Gastrocnemius medialis (tissue), 4 donors: ENCODE results near the gene TFAP2B. TPM values are rescaled to one million over a fixed set of nuclear protein-coding genes. Genes with fewer than 3 reads are reported as not detected.

Source experiments
- ATAC-seq, 2 donors: fragments of 150-250 bp; one replicate each; pipeline ENCODE4 v1.9.1; 2016
- DNase-seq, 2 donors: peaks; one replicate each; pipeline ENCODE4 v3.0.0-alpha.2; 2019
- H3K27ac ChIP-seq, 4 donors: fragments of 200-600 bp; sonication (generic); 1 replicate in 1 of 4; 2 replicates in 3 of 4; pipeline ENCODE4 v1.5.1; 2016 to 2018; ENCODE audit warnings: mild to moderate bottlenecking in 2 of 4, moderate library complexity in 1 of 4
- H3K27me3 ChIP-seq, 3 donors: fragments of 200-600 bp; sonication (generic) in 2 of 3; 1 replicate in 1 of 3; 2 replicates in 2 of 3; pipeline versions ENCODE4 v1.5.1 to v1.6.0; 2016 to 2019; ENCODE audit warnings: mild to moderate bottlenecking in 1 of 3, moderate library complexity in 1 of 3
- H3K36me3 ChIP-seq, 2 donors: fragments of 200-600 bp; sonication (generic) in 1 of 2; one replicate each; pipeline ENCODE4 v1.5.1; 2017 to 2018
- H3K4me1 ChIP-seq, 2 donors: fragments of 200-600 bp; sonication (generic) in 1 of 2; one replicate each; pipeline ENCODE4 v1.5.1; 2016 to 2017; ENCODE audit warnings: mild to moderate bottlenecking in 2 of 2
- H3K4me3 ChIP-seq, 4 donors: fragments of 200-600 bp; sonication (generic) in 3 of 4; 1 replicate in 1 of 4; 2 replicates in 3 of 4; pipeline ENCODE4 v1.5.1; 2016 to 2019; ENCODE audit warnings: mild to moderate bottlenecking in 2 of 4
- H3K9me3 ChIP-seq, 3 donors: fragments of 200-600 bp; sonication (generic) in 2 of 3; 1 replicate in 1 of 3; 2 replicates in 2 of 3; pipeline ENCODE4 v1.5.1; 2016 to 2019
- POLR2A ChIP-seq, 2 donors: fragments of 450-650 bp; IDR thresholded peaks; one replicate each; pipeline ENCODE4 v1.6.1; 2017; ENCODE audit warnings: antibody characterized with exemption in 2 of 2, mild to moderate bottlenecking in 2 of 2, moderate library complexity in 2 of 2
- in situ Hi-C, 4 donors: fragments of 200-750 bp; cut with MboI; loops; one replicate each; pipeline versions ENCODE4 v1.15.0 to v1.8.0; 2017; ENCODE audit warnings: low sequenced_read_pairs in 4 of 4
- intact Hi-C: fragments of 100-400 bp; cut with DNase I; formaldehyde crosslinking; loops from one replicate; pipeline ENCODE4 v1.15.1; 2023; ENCODE audit warnings: low total_unique reads
- total RNA-seq, 4 donors: library from RNA; depleted of rRNA; stranded (reverse); fragments of >200 nt; gene quantifications; one replicate each; pipeline versions ENCODE4 v1.1.0 to v1.2.3, GENCODE V29; 2016
- TF ChIP-seq, protein P1 (sequence below), 5 experiments: fragments of 450-650 bp in 3 of 5; fragments of 200-600 bp in 2 of 5; sonication (generic) in 2 of 5; IDR thresholded peaks in 4 of 5; conservative IDR thresholded peaks in 1 of 5; 1 replicate in 4 of 5; 2 replicates in 1 of 5; pipeline ENCODE4 v1.5.1; 2016 to 2019; ENCODE audit warnings: antibody characterized with exemption in 5 of 5, mild to moderate bottlenecking in 3 of 5, moderate library complexity in 3 of 5

TFAP2B gene
- total RNA-seq, 4 donors from 2014 or later, result not detected

DNA sequence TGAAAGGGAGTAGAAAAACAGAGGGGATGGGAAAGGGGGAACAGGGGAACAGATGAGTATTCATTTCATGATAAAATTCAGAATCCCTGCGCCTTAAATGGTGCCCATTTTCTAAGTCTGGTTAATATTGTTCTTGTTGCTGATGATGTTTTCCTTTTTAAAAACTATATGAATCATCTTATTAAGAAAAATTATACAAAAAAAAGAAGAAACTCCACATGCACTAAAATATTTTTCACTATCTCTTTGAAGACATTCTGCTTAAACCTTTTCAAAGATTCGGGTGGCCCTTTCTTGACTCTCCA is 1.1 kb upstream of the TFAP2B start:
- H3K4me3 ChIP-seq, result no peak overlapping the region
- H3K9me3 ChIP-seq, result no peaks in the 10 kb centered on the region
- ATAC-seq, result no peak
- intact Hi-C loops (loop anchor here (5.0 kb wide), 3 partner anchors 535 to 1205 kb away; no protein-coding TSS in a partner anchor), in situ Hi-C loops (loop anchor here (10.0 to 25.0 kb wide), 4 partner anchors 720 to 1207 kb away; no protein-coding TSS in a partner anchor)
- H3K36me3 ChIP-seq, result no peaks in the 10 kb centered on the region
- DNase-seq, result no peak
- TF ChIP-seq, protein P1, sequence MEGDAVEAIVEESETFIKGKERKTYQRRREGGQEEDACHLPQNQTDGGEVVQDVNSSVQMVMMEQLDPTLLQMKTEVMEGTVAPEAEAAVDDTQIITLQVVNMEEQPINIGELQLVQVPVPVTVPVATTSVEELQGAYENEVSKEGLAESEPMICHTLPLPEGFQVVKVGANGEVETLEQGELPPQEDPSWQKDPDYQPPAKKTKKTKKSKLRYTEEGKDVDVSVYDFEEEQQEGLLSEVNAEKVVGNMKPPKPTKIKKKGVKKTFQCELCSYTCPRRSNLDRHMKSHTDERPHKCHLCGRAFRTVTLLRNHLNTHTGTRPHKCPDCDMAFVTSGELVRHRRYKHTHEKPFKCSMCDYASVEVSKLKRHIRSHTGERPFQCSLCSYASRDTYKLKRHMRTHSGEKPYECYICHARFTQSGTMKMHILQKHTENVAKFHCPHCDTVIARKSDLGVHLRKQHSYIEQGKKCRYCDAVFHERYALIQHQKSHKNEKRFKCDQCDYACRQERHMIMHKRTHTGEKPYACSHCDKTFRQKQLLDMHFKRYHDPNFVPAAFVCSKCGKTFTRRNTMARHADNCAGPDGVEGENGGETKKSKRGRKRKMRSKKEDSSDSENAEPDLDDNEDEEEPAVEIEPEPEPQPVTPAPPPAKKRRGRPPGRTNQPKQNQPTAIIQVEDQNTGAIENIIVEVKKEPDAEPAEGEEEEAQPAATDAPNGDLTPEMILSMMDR (IDR thresholded peaks at IDR 0.05 in 4 of 5, conservative IDR thresholded peaks at IDR 0.05 in 1 of 5), result no peak
- TF ChIP-seq POLR2A (IDR thresholded peaks at IDR 0.05), result no peak
- H3K27ac ChIP-seq, result no peak overlapping the region
- H3K4me1 ChIP-seq, result peaks cover 0 to 4% of the 10 kb centered on the region in 2 donors
- peaks cover 59 to 87% (median 76%) of the 10 kb centered on the region in 3 donors for H3K27me3 ChIP-seq

DNA sequence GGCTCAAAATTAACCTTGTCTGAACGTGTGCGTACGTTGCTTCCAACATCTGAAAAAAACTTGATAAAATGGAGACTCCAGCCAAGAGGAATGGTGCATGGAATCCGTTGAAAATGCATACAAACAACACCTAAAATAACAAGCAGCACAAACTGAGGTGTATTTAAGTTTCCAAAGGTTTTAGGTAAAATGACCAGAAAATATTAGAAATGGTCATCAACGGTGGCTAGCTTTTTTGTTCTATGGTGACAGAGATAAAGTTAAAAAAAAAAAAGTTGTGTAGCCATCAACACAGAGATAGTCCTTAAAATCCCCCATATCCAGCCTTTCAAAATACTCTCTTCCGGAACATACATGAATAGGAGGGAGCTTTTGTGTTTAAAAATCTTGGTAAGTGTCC is 651 bp upstream of the TFAP2B start:
- H3K4me3 ChIP-seq, result no peak overlapping the region
- DNase-seq (no peak), ATAC-seq (no peak)
- in situ Hi-C loops, result loop anchor here (10.0 to 25.0 kb wide), 4 partner anchors 719 to 1207 kb away; no protein-coding TSS in a partner anchor
- no peak for TF ChIP-seq POLR2A (IDR thresholded peaks at IDR 0.05)
- TF ChIP-seq, protein P1 (IDR thresholded peaks at IDR 0.05 in 4 of 5, conservative IDR thresholded peaks at IDR 0.05 in 1 of 5), result no peak
- intact Hi-C loops, result loop anchor here (5.0 kb wide), 3 partner anchors 534 to 1204 kb away; no protein-coding TSS in a partner anchor
- peaks cover 63 to 86% (median 80%) of the 10 kb centered on the region in 3 donors for H3K27me3 ChIP-seq
- no peaks in the 10 kb centered on the region for H3K36me3 ChIP-seq
- H3K27ac ChIP-seq, result no peak overlapping the region
- no peaks in the 10 kb centered on the region for H3K9me3 ChIP-seq
- peaks cover 0 to 4% of the 10 kb centered on the region in 2 donors for H3K4me1 ChIP-seq

DNA sequence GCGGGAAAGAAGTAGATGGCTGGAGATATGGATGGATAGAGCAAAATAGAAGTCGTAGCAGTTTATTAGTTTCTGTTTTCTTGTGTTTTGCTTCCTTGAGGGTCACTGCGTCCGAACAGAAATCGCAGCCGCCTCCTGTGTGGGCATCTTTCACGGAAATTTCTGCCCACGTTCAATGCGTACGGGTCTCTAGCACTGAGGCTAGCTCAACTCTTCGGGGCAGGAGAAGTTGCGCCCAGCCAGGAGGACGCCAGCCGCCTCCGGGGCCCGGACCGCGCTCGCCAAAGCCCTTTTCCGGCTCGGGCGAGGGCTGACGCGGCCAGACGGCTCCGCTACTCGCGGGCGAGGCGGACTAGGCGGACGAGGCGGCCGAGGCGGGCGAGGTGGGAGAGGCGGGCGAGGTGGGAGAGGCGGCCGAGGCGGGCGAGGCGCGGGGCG is 814 bp downstream of the TFAP2B start:
- Histone ChIP-seq H3K27me3 (peaks cover 75 to 95% (median 91%) of the 10 kb centered on the region in 3 donors), H3K4me1 (peaks cover 0 to 4% of the 10 kb centered on the region in 2 donors), H3K27ac (no peak overlapping the region), H3K4me3 (peak overlapping the region in 3 of 4 donors; percentile 4 to 25 (median 9)), H3K36me3 (no peaks in the 10 kb centered on the region), H3K9me3 (no peaks in the 10 kb centered on the region)
- in situ Hi-C loops (loop anchor here (10.0 to 25.0 kb wide), 4 partner anchors 718 to 1205 kb away; no protein-coding TSS in a partner anchor), intact Hi-C loops (loop anchor here (5.0 kb wide), 3 partner anchors 533 to 1203 kb away; no protein-coding TSS in a partner anchor)
- TF ChIP-seq, protein P1 (IDR thresholded peaks at IDR 0.05 in 4 of 5, conservative IDR thresholded peaks at IDR 0.05 in 1 of 5), result no peak
- TF ChIP-seq POLR2A (IDR thresholded peaks at IDR 0.05), result no peak
- ATAC-seq, result no peak
- no peak for DNase-seq

DNA sequence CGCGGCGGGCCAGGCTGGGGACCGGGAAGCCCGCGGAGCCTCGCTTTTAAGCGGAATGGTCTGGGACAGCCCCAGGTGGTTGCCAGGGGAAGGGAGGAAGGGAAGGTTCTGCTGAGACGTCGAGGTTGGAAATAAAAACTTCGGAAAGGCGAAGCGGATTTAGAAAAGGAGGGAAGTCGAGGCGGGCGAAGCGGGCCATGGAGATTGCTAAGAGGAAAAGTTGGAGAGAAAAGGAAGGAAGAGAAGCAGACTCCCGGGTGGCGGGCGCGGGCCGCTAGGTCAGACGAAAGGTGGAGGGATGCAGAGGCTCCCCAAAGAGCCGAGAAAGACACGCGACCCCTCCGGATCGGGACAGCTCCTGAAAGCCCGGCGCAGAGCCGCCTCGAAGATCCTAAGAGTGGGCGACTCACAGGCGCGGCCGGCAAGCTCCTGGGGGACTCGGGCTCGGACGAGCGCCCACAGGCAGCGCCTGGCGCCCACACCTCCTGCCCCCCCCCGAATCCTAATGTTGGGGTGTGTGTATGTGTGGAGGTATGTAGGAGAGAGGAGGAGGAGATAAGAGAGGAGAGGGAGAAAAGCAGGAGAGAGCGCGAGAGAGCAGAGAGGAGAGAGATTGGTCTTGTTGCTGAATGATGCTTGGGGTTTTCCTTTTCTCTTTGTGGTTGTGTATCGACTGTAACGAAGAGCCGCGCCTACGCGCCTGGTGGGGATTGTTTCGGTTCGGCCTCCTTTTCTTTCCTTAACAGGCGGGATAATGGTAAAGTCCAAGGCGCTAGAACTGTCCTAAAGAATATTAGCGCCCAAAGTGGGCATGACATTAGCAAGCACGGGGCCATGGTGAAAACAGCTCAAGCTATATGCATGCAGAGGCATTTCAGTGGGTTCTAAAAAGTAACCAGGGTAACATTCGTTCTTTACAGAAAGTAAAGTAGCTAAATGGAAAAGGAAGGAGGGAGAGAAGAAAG is 1.5 kb downstream of the TFAP2B start:
- in situ Hi-C loops, result loop anchor here (10.0 to 25.0 kb wide), 4 partner anchors 717 to 1205 kb away; no protein-coding TSS in a partner anchor

More for the DNA sequence above, 1.5 kb downstream of the TFAP2B start:
- Histone ChIP-seq H3K36me3 (no peaks in the 10 kb centered on the region), H3K27ac (no peak overlapping the region), H3K27me3 (peaks cover 78 to 95% (median 93%) of the 10 kb centered on the region in 3 donors), H3K4me1 (peaks cover 0 to 4% of the 10 kb centered on the region in 2 donors), H3K9me3 (no peaks in the 10 kb centered on the region), H3K4me3 (peak overlapping the region in 3 of 4 donors; percentile 9 to 36 (median 20))
- DNase-seq, result no peak
- no peak for ATAC-seq
- TF ChIP-seq, protein P1 (IDR thresholded peaks at IDR 0.05 in 4 of 5, conservative IDR thresholded peaks at IDR 0.05 in 1 of 5), result no peak
- no peak for TF ChIP-seq POLR2A (IDR thresholded peaks at IDR 0.05)
- intact Hi-C loops, result loop anchor here (5.0 kb wide), 3 partner anchors 532 to 1202 kb away; no protein-coding TSS in a partner anchor
